Colon (tissue), 2 donors: ENCODE measurements around the gene ITCH.
"Not testable (repeated sequence)": the region's sequence is repeated elsewhere in the genome, so short reads cannot be mapped to it uniquely, and the experiment has no call there.

Experiments used
- FAIRE-seq: peaks from 2 replicates; lab custom pipeline; 2012; peaks lifted over from hg19 to GRCh38; lab: Jason Lieb, UNC
- donor health status: control.
- donor health status: control.

The ITCH gene

GRCh38 chr20:34382877-34383455 is 19.9 kb downstream of the ITCH start:
- not testable (repeated sequence) for FAIRE-seq

DNA sequence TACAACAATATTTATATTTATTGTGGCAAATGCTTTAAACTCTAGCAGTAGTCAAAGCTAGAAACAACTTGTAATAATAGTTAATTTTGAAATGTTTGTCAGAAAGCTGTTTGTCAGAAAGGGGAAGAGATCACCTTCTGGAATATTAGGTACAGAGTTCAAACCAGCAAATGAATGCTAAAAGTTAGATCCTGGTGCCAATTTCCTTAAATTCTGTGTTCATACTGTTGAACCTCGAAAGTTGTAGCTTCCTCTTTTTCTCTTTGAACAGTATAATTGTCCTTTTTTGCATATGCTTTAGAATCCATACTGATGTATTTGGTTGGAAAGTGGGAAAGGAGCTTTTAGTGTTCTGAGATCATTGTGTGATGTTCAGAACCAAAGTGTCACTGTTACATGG is 22.4 kb downstream of the ITCH start:
- FAIRE-seq, result no peak

- no peak for FAIRE-seq
Observed at GRCh38 chr20:34388000-34388399, 24.9 kb downstream of the ITCH start.

GRCh38 chr20:34388678-34389077 is 25.6 kb downstream of the ITCH start:
- FAIRE-seq, result no peak

GRCh38 chr20:34389206-34389953 is 26.3 kb downstream of the ITCH start:
- FAIRE-seq, result no peak

DNA sequence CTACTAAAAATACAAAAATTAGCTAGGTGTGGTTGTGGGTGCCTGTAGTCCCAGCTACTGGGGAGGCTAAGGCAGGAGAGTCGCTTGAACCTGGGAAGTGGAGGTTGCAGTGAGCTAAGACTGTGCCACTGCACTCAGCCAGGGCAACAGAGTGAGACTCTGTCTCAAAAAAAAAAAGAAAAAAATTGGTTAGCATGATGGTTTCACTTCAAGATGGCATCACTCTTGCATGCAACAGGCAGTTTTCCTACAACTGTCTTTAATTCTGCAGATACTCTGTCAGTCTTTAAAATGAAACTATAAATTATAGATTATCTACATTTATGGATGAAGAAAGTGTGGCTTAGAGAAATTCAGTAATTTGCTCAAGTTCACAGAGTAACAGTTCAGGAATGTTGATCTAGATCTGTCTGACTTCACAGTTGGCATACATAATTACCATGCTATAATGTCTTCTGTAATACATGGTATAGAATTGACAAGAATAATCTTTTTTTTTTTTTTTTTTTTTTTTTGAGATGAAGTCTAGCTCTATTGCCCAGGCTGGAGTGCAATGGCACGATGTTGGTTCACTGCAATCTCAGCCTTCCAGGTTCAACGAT is 27.0 kb downstream of the ITCH start:
- no peak for FAIRE-seq

- no peak for FAIRE-seq
Observed at GRCh38 chr20:34396408-34396807, 33.3 kb downstream of the ITCH start.

- FAIRE-seq, result no peak
Observed at GRCh38 chr20:34397096-34397495, 34.0 kb downstream of the ITCH start.

- FAIRE-seq, result not testable (repeated sequence)
Observed at GRCh38 chr20:34400776-34401175, 37.7 kb downstream of the ITCH start.

DNA sequence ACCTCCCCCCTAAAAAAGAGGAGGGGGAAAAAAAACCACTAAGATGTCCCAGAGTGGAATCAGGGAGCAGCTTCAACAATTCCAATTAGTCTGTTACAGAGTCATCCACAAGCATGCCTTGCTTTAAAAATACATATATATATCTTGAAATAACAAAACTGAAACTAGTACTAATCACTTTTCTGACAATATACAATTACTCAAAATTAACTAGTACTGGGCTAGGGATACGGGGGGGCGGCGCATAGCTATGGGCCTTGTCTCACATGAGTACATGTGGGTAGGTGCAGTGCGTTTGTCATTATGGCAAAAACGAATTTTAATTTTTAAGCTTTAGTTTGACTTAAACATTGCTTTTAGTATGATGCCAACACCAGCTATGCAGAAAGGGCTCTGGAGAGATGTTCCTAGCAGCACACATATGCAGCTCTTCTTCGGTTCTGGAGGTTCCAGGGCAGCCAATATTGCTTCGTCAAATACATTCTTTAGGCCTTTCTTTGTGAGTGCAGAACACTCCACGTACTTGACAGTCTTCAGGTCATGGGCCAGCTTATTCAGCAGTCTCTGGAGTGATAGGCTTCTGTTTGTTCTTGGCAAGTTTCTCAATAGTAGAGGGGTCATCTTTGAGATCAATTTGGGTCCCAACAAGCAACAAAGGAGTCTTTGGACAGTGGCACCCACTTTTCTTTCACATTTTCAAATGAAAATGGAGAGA is 38.8 kb downstream of the ITCH start:
- FAIRE-seq, result no peak

DNA sequence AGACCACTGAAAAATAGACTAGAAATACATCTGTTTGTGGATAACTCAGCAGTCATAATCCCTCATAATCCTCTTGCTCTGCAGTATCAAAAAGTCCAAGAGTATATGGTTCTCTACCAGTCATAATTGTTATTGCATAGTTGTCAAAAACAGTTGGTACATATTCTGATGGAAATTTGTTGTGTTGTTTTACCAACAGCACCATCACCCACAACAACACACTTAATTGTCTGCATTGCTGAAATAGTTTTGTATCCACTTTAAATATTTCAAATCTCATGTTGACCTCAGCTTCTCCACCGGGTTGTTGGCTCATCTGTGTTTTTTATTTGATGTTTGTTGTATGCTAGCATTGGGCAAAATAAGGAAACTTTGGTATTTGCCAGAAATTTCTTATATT is 39.4 kb downstream of the ITCH start:
- no peak for FAIRE-seq

DNA sequence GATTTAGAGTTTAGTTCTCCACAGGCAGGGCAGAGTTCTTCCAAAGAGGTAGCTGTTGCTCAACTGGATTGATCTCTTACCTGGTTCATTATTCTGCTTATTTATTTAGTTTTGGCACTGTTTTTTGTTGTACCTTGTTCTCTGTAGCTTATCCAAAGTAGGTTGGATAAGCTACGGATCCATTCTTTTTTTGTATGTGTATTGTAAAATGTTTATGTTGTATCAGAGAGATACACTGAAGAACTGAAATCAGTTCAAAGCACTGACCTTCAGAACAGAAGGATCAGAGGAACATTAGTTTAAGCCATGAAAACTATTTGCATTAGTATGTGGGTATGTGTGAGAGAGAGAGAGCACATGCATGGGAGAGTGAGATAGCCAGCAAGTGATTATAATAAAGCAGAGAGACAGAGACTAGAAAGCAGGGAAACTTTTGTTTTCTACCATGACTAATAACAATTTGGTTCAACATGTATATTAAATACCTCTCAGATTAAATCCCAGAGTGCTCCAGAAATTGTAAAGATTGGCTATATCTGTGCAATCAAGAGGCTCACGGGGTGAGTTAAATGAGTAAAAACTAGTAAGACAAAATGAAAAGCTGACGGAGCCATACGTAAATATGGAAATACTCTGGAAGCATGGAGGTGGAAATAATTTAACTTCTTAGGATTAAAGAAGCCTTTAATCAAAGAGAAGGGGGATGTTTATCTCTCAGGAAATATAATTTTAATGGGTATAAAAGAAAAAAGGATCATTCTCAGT is 40.2 kb downstream of the ITCH start:
- FAIRE-seq, result no peak

GRCh38 chr20:34403908-34404307 is 40.8 kb downstream of the ITCH start:
- no peak for FAIRE-seq

- no peak for FAIRE-seq
Observed at GRCh38 chr20:34404803-34405202, 41.7 kb downstream of the ITCH start.

DNA sequence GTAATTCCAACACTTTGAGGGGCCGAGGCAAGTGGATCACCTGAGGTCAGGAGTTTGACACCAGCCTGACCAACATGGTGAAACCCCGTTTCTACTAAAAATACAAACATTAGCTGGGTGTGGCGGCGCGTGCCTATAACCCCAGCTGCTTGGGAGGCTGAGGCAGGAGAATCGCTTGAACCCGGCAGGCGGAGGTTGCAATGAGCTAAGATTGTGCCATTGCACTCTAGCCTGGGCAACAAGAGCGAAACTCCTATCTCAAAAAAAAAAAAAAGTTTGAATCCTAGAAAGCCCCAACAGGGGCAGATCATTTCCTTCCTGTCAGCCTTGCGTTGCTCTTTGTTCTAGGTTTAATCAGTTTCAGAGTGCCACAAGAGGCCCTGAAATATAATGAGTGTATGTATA is 42.2 kb downstream of the ITCH start:
- FAIRE-seq, result not testable (repeated sequence)

GRCh38 chr20:34405942-34406341 is 42.9 kb downstream of the ITCH start:
- not testable (repeated sequence) for FAIRE-seq

DNA sequence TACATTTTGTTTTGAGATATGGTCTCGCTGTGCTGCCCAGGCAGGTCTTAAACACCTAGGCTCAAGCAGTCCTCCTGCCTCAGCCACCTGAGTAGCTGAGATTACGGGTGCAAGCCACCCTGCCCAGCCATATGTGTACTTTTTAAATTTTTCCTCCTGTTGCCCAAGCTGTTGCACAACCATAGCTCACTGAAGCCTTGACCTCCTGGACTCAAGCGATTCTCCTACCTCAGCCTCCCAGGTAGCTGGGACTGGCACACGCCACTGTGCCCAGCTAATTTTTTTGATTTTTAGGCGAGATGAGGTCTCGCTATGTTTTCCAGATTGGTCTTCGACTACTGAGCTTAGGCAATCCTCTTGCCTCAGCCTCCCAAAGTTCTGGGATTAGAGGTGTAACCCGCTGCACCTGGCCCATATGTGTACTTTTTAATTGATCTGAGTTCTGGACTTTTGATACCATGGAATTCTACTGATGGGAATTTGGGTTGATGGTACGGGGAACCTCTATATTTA is 44.9 kb downstream of the ITCH start:
- no peak for FAIRE-seq

GRCh38 chr20:34410336-34410735 is 47.3 kb downstream of the ITCH start:
- FAIRE-seq, result no peak

GRCh38 chr20:34412453-34412852 is 49.4 kb downstream of the ITCH start:
- peak; percentile 10 for FAIRE-seq

DNA sequence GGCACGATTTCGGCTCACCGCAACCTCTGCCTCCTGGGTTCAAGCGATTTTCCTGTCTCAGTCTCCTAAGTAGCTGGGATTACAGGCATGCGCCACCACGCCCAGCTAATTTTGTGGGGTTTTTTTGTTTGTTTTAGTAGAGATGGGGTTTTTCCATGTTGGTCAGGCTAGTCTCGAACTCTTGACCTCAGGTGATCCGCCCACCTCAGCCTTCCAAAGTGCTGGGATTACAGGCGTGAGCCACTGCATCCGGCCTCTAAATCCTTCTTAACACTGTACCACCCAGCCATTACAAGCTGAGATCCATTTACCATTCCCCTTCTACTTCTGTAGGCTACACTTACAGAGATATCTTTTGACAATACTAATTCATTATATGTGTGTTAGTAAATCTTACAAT is 51.5 kb downstream of the ITCH start:
- not testable (repeated sequence) for FAIRE-seq

- no peak for FAIRE-seq
Observed at GRCh38 chr20:34415079-34415478, 52.0 kb downstream of the ITCH start.

GRCh38 chr20:34420146-34420545 is 57.1 kb downstream of the ITCH start:
- FAIRE-seq, result no peak
